K562 (cell line): ENCODE results near the gene RPL7L1. TPM values are rescaled to one million over a fixed set of nuclear protein-coding genes. Genes with fewer than 3 reads are reported as not detected.
A peak's percentile ranks its signal among the peaks of the same experiment; 100 is the strongest.

Experiments
- ATAC-seq: fragments of 200-7000 bp; cut with Tn5 transposase; 3 replicates; pipeline ENCODE4 v1.9.1; 2020; ENCODE audit warnings: moderate library complexity
- BruUV-seq: library from RNA; stranded (reverse); fragments of 400-500 nt; replicated peaks from 2 replicates; lab custom pipeline; 2021; lab: Mats Ljungman, UMichigan
- CTCF ChIA-PET: fragments of 300-600 bp; formaldehyde crosslinking; extraction: SDS; loops from one replicate; lab custom pipeline; 2021; ENCODE audit warnings: low intra/inter-chr PET ratio; lab: Yijun Ruan, JAX
- POLR2A ChIA-PET: fragments of 300-600, 350-650 bp; sonication (Branson Sonifier 250); formaldehyde crosslinking; extraction: SDS; loops from one replicate; lab custom pipeline; 2021; ENCODE audit warnings: antibody characterized with exemption, inconsistent platforms; lab: Yijun Ruan, JAX
- DNase-seq, 4 experiments: peaks; one replicate each; pipeline versions ENCODE4 v3.0.0 to v3.0.0-alpha.2; 2011 to 2018; ENCODE audit warnings: low spot score in 3 of 4, mixed read lengths in 3 of 4; ENCODE audit errors: extremely low read depth in 1 of 4
- FAIRE-seq: peaks from 2 replicates; lab custom pipeline; 2011; peaks lifted over from hg19 to GRCh38; lab: Jason Lieb, UNC
- H2AFZ ChIP-seq: 2 replicates; pipeline ENCODE4 v1.6.0; 2011; ENCODE audit warnings: low read depth, low read length, control low read depth, inconsistent platforms
- H3K27ac ChIP-seq: fragments of 200-600 bp; 3 replicates; pipeline ENCODE4 v1.8.0; 2011; ENCODE audit warnings: low read depth, mild to moderate bottlenecking, control low read depth, inconsistent platforms, low read length, moderate library complexity, mixed read lengths; ENCODE audit errors: extremely low read depth
- H3K27me3 ChIP-seq, 2 experiments: fragments of 300-600 bp in 1 of 2; 2 replicates in 1 of 2; 3 replicates in 1 of 2; pipeline versions ENCODE4 v1.6.0 to v1.8.0; 2011; ENCODE audit warnings: inconsistent platforms in 2 of 2, low read length in 2 of 2, mild to moderate bottlenecking in 1 of 2, mixed read lengths in 1 of 2, moderate library complexity in 1 of 2; ENCODE audit not compliant: control insufficient read depth in 2 of 2, insufficient read depth in 2 of 2
- H3K36me3 ChIP-seq: fragments of 300-600 bp; 3 replicates; pipeline ENCODE4 v1.8.0; 2011; ENCODE audit warnings: mild to moderate bottlenecking, low read length, inconsistent platforms; ENCODE audit not compliant: control insufficient read depth, insufficient read depth
- H3K4me1 ChIP-seq, 2 experiments: fragments of 200-600 bp in 1 of 2; replicated peaks in 1 of 2; 2 replicates in 1 of 2; 3 replicates in 1 of 2; pipeline versions ENCODE4 v1.5.1 to v1.8.0; 2011; ENCODE audit warnings: inconsistent platforms in 2 of 2, low read length in 2 of 2, mild to moderate bottlenecking in 1 of 2, mixed read lengths in 1 of 2, moderate library complexity in 1 of 2; ENCODE audit not compliant: control insufficient read depth in 2 of 2, insufficient read depth in 2 of 2
- H3K4me2 ChIP-seq: 2 replicates; pipeline ENCODE4 v1.6.1; 2011; ENCODE audit warnings: low read length, control low read depth, inconsistent platforms, mixed read lengths; ENCODE audit not compliant: insufficient read depth
- H3K4me3 ChIP-seq: fragments of 200-600 bp; sonication (generic), shearing (Covaris generic); 2 replicates; pipeline ENCODE4 v1.5.1; 2016; ENCODE audit warnings: control low read depth, inconsistent platforms
- H3K79me2 ChIP-seq: fragments of 200-600 bp; 3 replicates; pipeline ENCODE4 v1.8.0; 2011; ENCODE audit warnings: low read length, inconsistent platforms; ENCODE audit not compliant: control insufficient read depth, insufficient read depth
- H3K9ac ChIP-seq, 2 experiments: 2 replicates each; pipeline versions ENCODE4 v1.6.0 to v1.6.1; 2011; ENCODE audit warnings: low read depth in 2 of 2, low read length in 2 of 2, control low read depth in 1 of 2, inconsistent platforms in 1 of 2, mild to moderate bottlenecking in 1 of 2, mixed read lengths in 1 of 2; ENCODE audit not compliant: insufficient read depth in 1 of 2
- H3K9me1 ChIP-seq: one replicate; pipeline ENCODE4 v1.6.0; 2011; ENCODE audit warnings: inconsistent platforms, mild to moderate bottlenecking, low read length, moderate library complexity; ENCODE audit not compliant: control insufficient read depth, insufficient read depth
- H3K9me3 ChIP-seq: replicated peaks from 2 replicates; pipeline ENCODE4 v1.5.1; 2011; ENCODE audit warnings: low read depth, low read length, inconsistent platforms; ENCODE audit not compliant: control insufficient read depth, insufficient read depth
- H4K20me1 ChIP-seq: replicated peaks from 2 replicates; pipeline ENCODE4 v1.6.1; 2011; ENCODE audit warnings: low read length, inconsistent platforms, mixed read lengths; ENCODE audit not compliant: control insufficient read depth, insufficient read depth
- ATF7 ChIP-seq: fragments of 450-650 bp; IDR thresholded peaks from 2 replicates; pipeline ENCODE4 v1.7.1; 2014; ENCODE audit warnings: mild to moderate bottlenecking, moderate library complexity
- E4F1 ChIP-seq: fragments of 250-450 bp; sonication (Bioruptor Pico); IDR thresholded peaks from 2 replicates; pipeline ENCODE4 v1.5.0; 2021; ENCODE audit warnings: mild to moderate bottlenecking, borderline replicate concordance
- GABPA ChIP-seq: fragments of 200-800 bp; sonication (Bioruptor generic); conservative IDR thresholded peaks from 2 replicates; pipeline ENCODE4 v1.6.1; 2016; ENCODE audit warnings: low read depth, missing genetic modification characterization, missing compliant biosample characterization
- NFE2 ChIP-seq: IDR thresholded peaks from 2 replicates; pipeline ENCODE4 v1.6.1; 2014; ENCODE audit warnings: antibody characterized with exemption, low read depth
- NR1H2 ChIP-seq: sonication (generic); formaldehyde crosslinking; IDR thresholded peaks from 2 replicates; pipeline ENCODE4 v1.4.0; 2020; ENCODE audit warnings: mild to moderate bottlenecking, missing genetic modification reagents
- PHF21A ChIP-seq: fragments of 450-650 bp; IDR thresholded peaks from 2 replicates; pipeline ENCODE4 v1.6.1; 2017; ENCODE audit warnings: low read depth, borderline replicate concordance
- WGBS: fragments of 100-300 bp; shearing (Covaris generic); methylation state at CpG from one replicate; pipeline ENCODE4 v1.1.6; 2016; ENCODE audit warnings: low coverage, mixed read lengths; ENCODE audit not compliant: insufficient coverage; ENCODE audit errors: missing lambda C conversion rate; 5-methylcytosine and 5-hydroxymethylcytosine counted together
- in situ Hi-C: fragments of 300-500 bp; cut with MboI; formaldehyde crosslinking; loops from 4 replicates; pipeline ENCODE4 v1.15.0; 2018; ENCODE audit warnings: inconsistent platforms, mixed read lengths
- intact Hi-C: fragments of 100-400 bp; cut with micrococcal nuclease; formaldehyde crosslinking; loops from 2 replicates; pipeline ENCODE4 v1.14.2; 2022
- polyA plus RNA-seq, 8 experiments: library from polyadenylated mRNA; depleted of rRNA in 4 of 8; stranded (reverse) in 5 of 8; unstranded in 3 of 8; fragments of >200 nt; fragmentation: Nextera tagmentation in 2 of 8; fragmentation: Illumina TruSeq in 1 of 8; extraction: Ambion mirVana in 2 of 8; extraction: Trizol in 1 of 8; gene quantifications; 2 replicates each; pipeline versions ENCODE4 v1.2.1 to v1.2.3, GENCODE V29; 2011 to 2014; ENCODE audit warnings: inconsistent platforms in 1 of 8, missing spikeins in 1 of 8
- total RNA-seq, 7 experiments: library from RNA; depleted of rRNA in 6 of 7; stranded (reverse); fragments of >200 nt in 6 of 7; fragmentation: Illumina TruSeq in 2 of 7; extraction: Trizol in 2 of 7; gene quantifications; 2 replicates each; pipeline versions ENCODE4 v1.2.1 to v1.2.3, GENCODE V29; 2011 to 2021; ENCODE audit warnings: low replicate concordance in 1 of 7

The RPL7L1 gene
- total and polyA plus RNA-seq, 9 of the 15 experiments (the other 6 are each of a cell fraction or from before 2014, with no cell fraction given) = 129 to 259 (median 164) TPM

GRCh38 chr6:42834056-42834455 is 45.4 kb upstream of the RPL7L1 start:
- no peak for DNase-seq
- Histone ChIP-seq H3K9ac (no peak overlapping the region), H3K4me2 (no peak overlapping the region), H2AFZ (no peak overlapping the region), H4K20me1 (no peaks in the 10 kb centered on the region), H3K36me3 (peaks cover 10% of the 10 kb centered on the region; the same call in 2 of the 3 replicates), H3K4me3 (no peak overlapping the region), H3K9me3 (no peaks in the 10 kb centered on the region), H3K27me3 (no peaks in the 10 kb centered on the region), H3K79me2 (no peaks in the 10 kb centered on the region), H3K4me1 (no peaks in the 10 kb centered on the region), H3K27ac (no peak overlapping the region), H3K9me1 (no peaks in the 10 kb centered on the region)
- intact Hi-C loops (no loop called here), in situ Hi-C loops (no loop called here)
- no peak for ATAC-seq
- CTCF ChIA-PET = no interaction called here
- WGBS = 96% methylated on average over 5 of the region's 5 CpGs
- BruUV-seq = no TSS peak
- no peak for FAIRE-seq
- TF ChIP-seq ATF7 (no peak), NR1H2 (no peak), PHF21A (no peak)
- POLR2A ChIA-PET = no interaction called here

DNA sequence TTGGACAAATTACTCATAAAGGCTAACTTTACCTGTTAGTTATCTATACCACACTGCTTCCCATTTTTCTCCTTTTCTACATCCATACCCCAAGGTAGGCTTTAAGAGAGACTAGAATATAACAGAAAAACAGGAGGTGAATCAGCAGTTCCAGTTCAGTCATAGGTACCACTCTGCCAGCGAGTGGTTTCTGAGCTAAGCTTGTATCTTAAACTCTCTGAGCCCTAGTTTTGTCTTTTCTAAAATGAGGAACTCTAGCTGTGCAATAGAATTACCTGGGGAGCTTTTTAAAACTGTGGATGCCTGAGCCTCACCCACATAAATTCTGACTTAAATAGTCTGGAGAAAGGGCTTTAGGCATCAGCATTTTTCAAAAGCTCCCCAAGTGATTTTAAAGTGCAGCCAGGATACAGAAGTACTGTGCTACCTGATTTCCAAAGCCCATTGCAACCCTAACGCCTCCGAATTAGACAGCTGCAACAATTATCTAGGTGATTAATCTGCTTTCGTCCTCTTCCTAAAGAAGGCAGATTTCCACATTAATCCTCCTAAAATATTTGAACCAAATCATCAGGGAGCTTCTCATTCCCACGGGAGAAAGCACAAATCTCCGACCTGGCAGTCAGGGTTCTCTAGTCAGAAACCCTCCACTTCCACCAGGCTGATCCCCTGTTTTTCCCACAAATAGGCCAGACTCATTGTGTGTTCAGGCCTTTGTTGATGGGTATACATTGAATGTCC is 37.4 kb upstream of the RPL7L1 start:
- DNase-seq (no peak), FAIRE-seq (no peak), ATAC-seq (no peak)
- in situ Hi-C loops = no loop called here
- no TSS peak for BruUV-seq
- ChIA-PET CTCF (no interaction called here), POLR2A (interaction anchor here (0.6 to 1.3 kb wide), 5 partner anchors 10 to 1415 kb away, joined by 3 read pairs; partner anchors contain the start of gene RPL7L1)
- H3K9me3 ChIP-seq = no peaks in the 10 kb centered on the region
- H3K27me3 ChIP-seq = no peaks in the 10 kb centered on the region
- 50% methylated on average over 6 of the region's 6 CpGs for WGBS
- no peaks in the 10 kb centered on the region for H3K4me1 ChIP-seq
- no peaks in the 10 kb centered on the region for H3K9me1 ChIP-seq
- H3K27ac ChIP-seq = no peak overlapping the region
- TF ChIP-seq NFE2 (peak; percentile 16; the same call in 1 of the 2 replicates), E4F1 (no peak), GABPA (tag) (no peak)
- no peaks in the 10 kb centered on the region for H4K20me1 ChIP-seq
- no peaks in the 10 kb centered on the region for H3K79me2 ChIP-seq
- H2AFZ ChIP-seq = no peak overlapping the region
- H3K36me3 ChIP-seq = peaks cover 8% of the 10 kb centered on the region; the same call in 2 of the 3 replicates
- H3K4me2 ChIP-seq = no peak overlapping the region
- H3K4me3 ChIP-seq = no peak overlapping the region
- no peak overlapping the region for H3K9ac ChIP-seq
- intact Hi-C loops = no loop called here
